Measurements from ENCODE around the gene FAM193A.
"Not testable (repeated sequence)": the region's sequence is repeated elsewhere in the genome, so short reads cannot be mapped to it uniquely, and the experiment has no call there.

FAM193A gene

GRCh38 chr4:2753436-2753835, 217.0 kb downstream of the FAM193A start:
- H3K36me3 ChIP-seq (replicated peaks), result no peaks in the 10 kb centered on the region; the same call in 1 of the 2 replicates
- in situ Hi-C loops (cut with MboI; ENCODE audit: low sequenced_read_pairs), result no loop called here
- no peak for DNase-seq (ENCODE audit: low spot score in 2 of 2)

GRCh38 chr4:2754848-2755819, 218.7 kb downstream of the FAM193A start:
- peak in 1 of 2 experiments; percentile 26 for DNase-seq (ENCODE audit: low spot score in 2 of 2)
- H3K4me1 ChIP-seq, result peaks cover 7% of the 10 kb centered on the region
- no peaks in the 10 kb centered on the region for H3K9me3 ChIP-seq
- no peaks in the 10 kb centered on the region for H3K27me3 ChIP-seq (ENCODE audit: low read depth)
- in situ Hi-C loops (cut with MboI; ENCODE audit: low sequenced_read_pairs), result no loop called here
- no peaks in the 10 kb centered on the region; the same call in 1 of the 2 replicates for H3K36me3 ChIP-seq (replicated peaks)
- H3K4me3 ChIP-seq, result peak overlapping the region; percentile 71

More at GRCh38 chr4:2753436-2753835, 217.0 kb downstream of the FAM193A start:
- Histone ChIP-seq H3K9me3 (no peaks in the 10 kb centered on the region), H3K4me3 (no peak overlapping the region), H3K4me1 (peaks cover 7% of the 10 kb centered on the region), H3K27me3 (ENCODE audit: low read depth) (no peaks in the 10 kb centered on the region)

GRCh38 chr4:2755821-2756690, 219.6 kb downstream of the FAM193A start, which contains the start of gene TNIP2:
Gene TNIP2, minus strand, starts transcription at chr4:2756336. Its CDS starts 47 bp downstream, at chr4:2756289.
- H3K36me3 ChIP-seq (replicated peaks), result no peaks in the 10 kb centered on the region; the same call in 1 of the 2 replicates
- in situ Hi-C loops (cut with MboI; ENCODE audit: low sequenced_read_pairs), result no loop called here
- no peaks in the 10 kb centered on the region for H3K9me3 ChIP-seq
- peak; percentile 67 to 89 for DNase-seq (ENCODE audit: low spot score in 2 of 2)
- peak within 1 kb of the TSS; percentile 71 for H3K4me3 ChIP-seq
- H3K4me1 ChIP-seq, result peaks cover 7% of the 10 kb centered on the region
- no peaks in the 10 kb centered on the region for H3K27me3 ChIP-seq (ENCODE audit: low read depth)

GRCh38 chr4:2756691-2757350, 220.4 kb downstream of the FAM193A start:
- Histone ChIP-seq H3K9me3 (no peaks in the 10 kb centered on the region), H3K27me3 (ENCODE audit: low read depth) (no peaks in the 10 kb centered on the region), H3K4me1 (peaks cover 7% of the 10 kb centered on the region), H3K4me3 (peak overlapping the region; percentile 23), H3K36me3 (replicated peaks) (no peaks in the 10 kb centered on the region; the same call in 1 of the 2 replicates)
- in situ Hi-C loops (cut with MboI; ENCODE audit: low sequenced_read_pairs), result no loop called here
- no peak for DNase-seq (ENCODE audit: low spot score in 2 of 2)

GRCh38 chr4:2757426-2757825, 221.0 kb downstream of the FAM193A start:
- no peak for DNase-seq (ENCODE audit: low spot score in 2 of 2)
- peaks cover 7% of the 10 kb centered on the region for H3K4me1 ChIP-seq

GRCh38 chr4:2761035-2761923, 224.8 kb downstream of the FAM193A start:
- in situ Hi-C loops (cut with MboI; ENCODE audit: low sequenced_read_pairs), result loop anchor here (10.0 kb wide), 1 partner anchor 174 kb away; no protein-coding TSS in a partner anchor
- Histone ChIP-seq H3K4me1 (peaks cover 7% of the 10 kb centered on the region), H3K4me3 (no peak overlapping the region), H3K27me3 (ENCODE audit: low read depth) (no peaks in the 10 kb centered on the region), H3K9me3 (no peaks in the 10 kb centered on the region), H3K36me3 (replicated peaks) (no peaks in the 10 kb centered on the region)
- no peak for DNase-seq (ENCODE audit: low spot score in 2 of 2)

More at GRCh38 chr4:2757426-2757825, 221.0 kb downstream of the FAM193A start:
- Histone ChIP-seq H3K4me3 (no peak overlapping the region), H3K36me3 (replicated peaks) (no peaks in the 10 kb centered on the region; the same call in 1 of the 2 replicates), H3K27me3 (ENCODE audit: low read depth) (no peaks in the 10 kb centered on the region), H3K9me3 (no peaks in the 10 kb centered on the region)
- in situ Hi-C loops (cut with MboI; ENCODE audit: low sequenced_read_pairs), result no loop called here

- in situ Hi-C loops (cut with MboI; ENCODE audit: low sequenced_read_pairs), result loop anchor here (10.0 kb wide), 1 partner anchor 173 kb away; no protein-coding TSS in a partner anchor
- no peaks in the 10 kb centered on the region for H3K36me3 ChIP-seq (replicated peaks)
- no peak for DNase-seq (ENCODE audit: low spot score in 2 of 2)
These were observed 225.6 kb downstream of the FAM193A start for GRCh38 chr4:2762048-2762447.

GRCh38 chr4:2762486-2763370, 226.3 kb downstream of the FAM193A start:
- in situ Hi-C loops (cut with MboI; ENCODE audit: low sequenced_read_pairs), result loop anchor here (10.0 kb wide), 1 partner anchor 172 kb away; no protein-coding TSS in a partner anchor
- not testable (repeated sequence) for H3K27me3 ChIP-seq (ENCODE audit: low read depth); H3K4me3 ChIP-seq; H3K4me1 ChIP-seq; H3K36me3 ChIP-seq (replicated peaks); DNase-seq (ENCODE audit: low spot score in 2 of 2); H3K9me3 ChIP-seq

More at GRCh38 chr4:2762048-2762447, 225.6 kb downstream of the FAM193A start:
- Histone ChIP-seq H3K27me3 (ENCODE audit: low read depth) (no peaks in the 10 kb centered on the region), H3K9me3 (no peaks in the 10 kb centered on the region), H3K4me3 (no peak overlapping the region), H3K4me1 (peaks cover 4% of the 10 kb centered on the region)

GRCh38 chr4:2763511-2763967, 227.1 kb downstream of the FAM193A start:
- DNase-seq (ENCODE audit: low spot score in 2 of 2), result no peak
- Histone ChIP-seq H3K4me1 (peaks cover 4% of the 10 kb centered on the region), H3K4me3 (no peak overlapping the region), H3K27me3 (ENCODE audit: low read depth) (no peaks in the 10 kb centered on the region), H3K36me3 (replicated peaks) (no peaks in the 10 kb centered on the region), H3K9me3 (no peaks in the 10 kb centered on the region)
- in situ Hi-C loops (cut with MboI; ENCODE audit: low sequenced_read_pairs), result loop anchor here (10.0 kb wide), 1 partner anchor 171 kb away; no protein-coding TSS in a partner anchor

GRCh38 chr4:2765832-2766526, 229.5 kb downstream of the FAM193A start:
- H3K27me3 ChIP-seq (ENCODE audit: low read depth), result no peaks in the 10 kb centered on the region
- H3K9me3 ChIP-seq, result no peaks in the 10 kb centered on the region
- peaks cover 4% of the 10 kb centered on the region for H3K4me1 ChIP-seq
- no peak for DNase-seq (ENCODE audit: low spot score in 2 of 2)
- no peak overlapping the region for H3K4me3 ChIP-seq
- in situ Hi-C loops (cut with MboI; ENCODE audit: low sequenced_read_pairs), result loop anchor here (10.0 kb wide), 1 partner anchor 169 kb away; no protein-coding TSS in a partner anchor
- no peaks in the 10 kb centered on the region for H3K36me3 ChIP-seq (replicated peaks)
